GM12872 (cell line): ENCODE measurements around the gene NPIPB6.
"Not testable (repeated sequence)": the region's sequence is repeated elsewhere in the genome, so short reads cannot be mapped to it uniquely, and the experiment has no call there.

Experiments used
- TF ChIP-seq, protein P1 (sequence below): IDR thresholded peaks from 3 replicates; pipeline ENCODE4 v1.5.1; 2011; ENCODE audit warnings: low read depth, mild to moderate bottlenecking, low read length, moderate library complexity; ENCODE audit not compliant: insufficient read depth

NPIPB6 gene

DNA sequence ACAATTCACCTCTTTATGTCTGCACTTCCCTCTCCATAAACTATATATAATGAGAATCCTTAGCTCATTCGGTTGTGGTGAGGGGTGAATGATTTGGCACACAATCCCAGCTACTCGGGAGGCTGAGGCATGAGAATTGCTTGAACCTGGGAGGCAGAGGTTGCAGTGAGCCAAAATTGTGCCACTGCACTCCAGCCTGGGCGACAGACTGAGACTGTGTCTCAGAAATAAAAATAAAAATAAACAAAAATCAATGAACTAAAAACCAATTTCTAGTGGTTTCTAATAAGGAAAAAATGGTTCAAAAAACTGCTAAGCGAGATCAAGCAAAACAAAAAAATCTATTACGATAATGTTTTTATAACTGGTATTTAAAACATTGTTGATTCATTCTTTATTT lies at the start of gene NPIPB6:
Gene NPIPB6, minus strand, starts transcription at position 101 of the 400 bp plus-strand sequence. CDS start 686 bp downstream, outside the sequence.
- TF ChIP-seq, protein P1, sequence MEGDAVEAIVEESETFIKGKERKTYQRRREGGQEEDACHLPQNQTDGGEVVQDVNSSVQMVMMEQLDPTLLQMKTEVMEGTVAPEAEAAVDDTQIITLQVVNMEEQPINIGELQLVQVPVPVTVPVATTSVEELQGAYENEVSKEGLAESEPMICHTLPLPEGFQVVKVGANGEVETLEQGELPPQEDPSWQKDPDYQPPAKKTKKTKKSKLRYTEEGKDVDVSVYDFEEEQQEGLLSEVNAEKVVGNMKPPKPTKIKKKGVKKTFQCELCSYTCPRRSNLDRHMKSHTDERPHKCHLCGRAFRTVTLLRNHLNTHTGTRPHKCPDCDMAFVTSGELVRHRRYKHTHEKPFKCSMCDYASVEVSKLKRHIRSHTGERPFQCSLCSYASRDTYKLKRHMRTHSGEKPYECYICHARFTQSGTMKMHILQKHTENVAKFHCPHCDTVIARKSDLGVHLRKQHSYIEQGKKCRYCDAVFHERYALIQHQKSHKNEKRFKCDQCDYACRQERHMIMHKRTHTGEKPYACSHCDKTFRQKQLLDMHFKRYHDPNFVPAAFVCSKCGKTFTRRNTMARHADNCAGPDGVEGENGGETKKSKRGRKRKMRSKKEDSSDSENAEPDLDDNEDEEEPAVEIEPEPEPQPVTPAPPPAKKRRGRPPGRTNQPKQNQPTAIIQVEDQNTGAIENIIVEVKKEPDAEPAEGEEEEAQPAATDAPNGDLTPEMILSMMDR = not testable (repeated sequence)

DNA sequence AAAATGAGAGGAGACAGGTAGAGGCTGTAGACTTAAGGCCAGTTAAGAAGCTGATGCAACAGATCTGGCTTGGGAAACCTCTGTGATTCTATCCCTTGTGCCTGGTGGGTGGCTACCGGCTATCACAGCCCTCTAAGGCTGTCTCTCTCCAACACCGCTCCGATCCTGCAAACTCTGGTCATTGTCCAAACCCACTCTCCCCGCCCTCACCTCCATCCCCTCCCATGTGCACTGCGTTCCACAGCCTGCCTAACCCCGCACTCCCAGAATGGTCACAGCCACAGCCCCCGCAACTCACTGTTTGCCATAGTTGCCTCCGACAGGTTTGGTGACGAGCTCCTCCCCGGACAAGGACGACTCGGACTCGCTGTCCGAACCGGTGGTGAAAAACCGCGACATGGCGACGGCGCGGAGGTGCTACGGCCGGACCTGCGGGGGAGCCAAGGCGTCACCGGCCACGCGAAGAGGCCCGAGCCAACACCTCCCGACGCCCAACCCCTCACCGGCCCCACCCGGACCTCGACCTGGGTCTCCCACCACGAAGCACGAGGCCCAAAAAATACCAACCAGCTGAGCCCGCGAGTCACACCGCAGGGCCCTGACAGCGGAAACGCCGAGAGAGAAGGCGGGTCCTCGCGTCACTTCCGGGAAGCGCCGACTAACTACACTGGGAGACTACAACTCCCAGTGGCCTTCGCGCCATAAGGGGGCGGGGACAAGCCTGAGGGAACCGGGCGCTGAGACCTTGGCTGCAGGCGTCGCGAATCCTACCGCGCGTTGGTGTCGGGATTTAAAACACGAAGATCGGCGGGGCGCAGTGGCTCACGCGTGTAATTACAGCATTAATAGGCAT lies 40.1 kb upstream of the NPIPB6 start, which contains the start of gene EIF3CL:
Gene EIF3CL, minus strand, starts transcription at position 622 of the 853 bp plus-strand sequence. Its CDS starts 223 bp downstream, at position 399.
- TF ChIP-seq, protein P1 = not testable (repeated sequence)

DNA sequence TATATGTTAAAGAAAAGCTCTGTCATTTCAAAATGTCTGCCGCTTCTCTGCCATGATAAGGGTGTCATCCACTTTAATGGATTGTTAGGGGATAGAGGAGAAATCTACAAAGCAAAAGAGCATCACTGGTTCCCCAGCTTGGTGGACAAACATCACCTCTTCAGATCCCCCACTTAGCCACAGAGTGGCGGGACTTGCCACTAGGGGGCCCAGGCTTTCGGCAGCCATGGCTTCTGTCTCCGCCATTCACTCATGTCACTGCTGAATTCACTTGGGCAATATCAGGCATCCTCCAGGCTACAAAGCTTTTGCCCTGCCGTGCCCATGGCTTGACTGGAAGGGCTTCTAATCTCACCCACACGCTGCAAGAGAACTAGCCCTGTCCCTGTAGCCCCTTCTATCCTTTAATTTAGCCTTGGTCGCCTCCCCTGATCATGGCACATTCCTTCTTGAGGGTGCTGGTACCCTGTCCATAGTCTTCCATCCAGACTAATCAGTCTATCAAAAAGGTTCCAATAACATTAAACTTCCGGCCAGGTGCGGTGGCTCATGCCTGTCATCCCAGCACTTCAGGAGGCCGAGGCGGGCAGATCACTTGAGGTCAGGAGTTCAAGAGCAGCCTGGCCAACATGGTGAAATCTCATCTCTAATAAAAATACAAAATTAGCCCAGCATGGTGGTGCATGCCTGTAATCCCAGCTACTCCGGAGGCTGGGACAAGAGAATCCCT lies 36.3 kb downstream of the NPIPB6 start:
- TF ChIP-seq, protein P1 = peak; percentile 96

DNA sequence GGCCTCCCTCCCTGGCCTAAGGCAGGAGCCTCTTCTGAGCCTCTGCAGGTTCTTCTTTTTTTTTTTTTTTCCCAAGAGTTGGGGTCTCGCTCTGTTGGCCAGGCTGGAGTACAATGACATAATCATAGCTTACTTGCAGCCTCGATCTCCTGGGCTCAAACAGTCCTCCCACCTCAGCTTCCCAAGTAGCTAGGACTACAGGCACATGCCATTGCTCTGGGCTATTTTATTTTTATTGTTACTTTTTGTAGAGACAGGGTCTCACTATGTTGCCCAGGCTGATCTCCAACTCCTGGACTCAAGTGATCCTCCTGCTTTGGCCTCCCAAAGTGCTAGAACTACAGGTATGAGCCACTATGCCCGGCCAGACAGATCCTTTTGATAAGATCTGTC lies 38.4 kb downstream of the NPIPB6 start:
- TF ChIP-seq, protein P1 = no peak

DNA sequence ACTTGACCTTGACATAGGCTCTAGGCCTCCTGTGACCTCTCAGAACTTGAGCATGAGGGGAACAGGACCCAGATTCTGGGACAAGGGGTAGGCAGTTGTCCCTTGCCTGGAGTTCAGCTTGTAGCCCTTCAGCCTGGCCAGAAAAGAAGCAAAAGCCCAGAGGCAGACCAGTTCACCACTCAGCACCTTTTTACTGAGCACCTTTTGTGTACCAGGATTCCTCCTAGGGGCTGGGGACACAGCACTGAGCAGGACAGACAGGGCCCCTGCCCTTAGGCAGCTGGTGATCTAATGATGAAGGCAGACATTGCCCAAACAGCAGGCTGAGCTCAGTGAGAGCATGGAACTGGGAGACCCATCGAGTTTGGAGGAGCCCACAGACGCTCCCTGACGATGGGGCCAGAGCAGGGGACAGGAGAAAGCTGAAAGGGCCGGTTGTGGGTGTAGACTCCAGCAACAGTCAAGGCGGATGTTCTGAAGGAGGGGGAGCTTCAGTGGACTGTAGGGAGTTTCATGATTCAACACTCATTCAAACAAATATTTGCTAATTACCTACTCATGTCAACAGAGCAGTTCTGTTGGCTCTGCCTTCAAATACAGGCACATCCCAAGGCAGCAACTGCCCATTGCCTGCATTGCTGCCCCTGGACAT lies 38.9 kb downstream of the NPIPB6 start:
- TF ChIP-seq, protein P1 = no peak

DNA sequence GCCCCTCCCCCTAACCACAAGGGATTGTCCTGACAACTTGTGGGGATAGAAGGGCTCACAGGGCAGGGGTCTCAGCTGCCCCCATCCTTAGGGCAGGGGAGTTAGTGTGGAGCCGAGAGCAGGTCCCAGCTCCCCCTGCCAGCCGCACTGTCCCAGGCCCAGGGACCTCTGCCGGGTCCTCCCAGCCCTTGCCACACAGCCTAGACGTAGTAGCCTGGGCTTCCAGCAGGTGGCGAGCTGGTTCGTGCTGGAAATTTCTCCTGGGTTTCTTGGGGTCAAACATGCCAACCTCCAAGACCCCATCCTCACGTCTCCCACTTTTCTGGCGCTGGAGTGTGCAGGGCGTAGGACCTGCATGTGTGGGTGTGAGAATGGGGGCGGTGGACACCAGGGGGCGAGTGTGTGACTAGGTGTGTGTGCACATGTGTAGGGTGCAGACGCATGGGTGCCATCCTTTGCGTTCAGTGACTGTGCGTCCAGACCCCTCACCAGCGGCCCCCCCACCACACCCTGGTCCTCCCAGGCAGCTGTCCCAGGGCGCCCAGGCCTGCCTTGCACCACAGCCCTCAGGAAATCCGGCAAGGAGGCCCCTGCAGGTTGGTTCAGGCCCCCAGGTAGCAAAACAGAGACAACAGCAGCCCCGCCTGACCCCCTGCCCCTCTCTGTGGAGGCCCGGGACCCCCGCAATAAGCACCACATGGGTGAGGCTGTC lies 41.5 kb downstream of the NPIPB6 start:
- TF ChIP-seq, protein P1 = peak; percentile 97

DNA sequence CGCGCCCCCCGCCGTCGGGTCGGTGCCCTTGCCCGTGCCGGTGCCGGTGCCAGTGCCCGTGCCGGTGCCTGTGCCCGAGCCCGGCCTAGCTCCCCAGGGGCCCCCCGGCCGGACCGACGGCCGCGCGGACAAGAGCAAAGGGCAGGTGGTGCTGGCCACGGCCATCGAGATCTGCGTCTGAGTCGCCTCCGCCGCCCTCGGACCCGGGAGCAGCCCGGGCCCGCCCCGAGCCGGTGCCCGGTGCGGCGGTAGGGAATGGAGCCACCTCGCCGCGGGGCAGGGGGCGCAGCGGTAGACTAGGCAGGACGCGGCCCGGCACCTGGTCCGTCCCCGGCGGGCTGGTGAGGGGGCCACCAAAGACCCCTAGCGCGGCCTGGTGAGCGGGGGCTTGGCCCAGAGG lies 42.6 kb downstream of the NPIPB6 start:
- TF ChIP-seq, protein P1 = no peak
